ENCODE measurements around the gene PLCL1. TPM values are rescaled to one million over a fixed set of nuclear protein-coding genes. Genes with fewer than 3 reads are reported as not detected.

The PLCL1 gene
- total and polyA plus RNA-seq, 2 donors (not counting 3 experiments of a cell fraction or from before 2014, with no cell fraction given): 0.79 to 3.4 TPM

- Histone ChIP-seq H3K9ac (replicated peaks; ENCODE audit: extremely low read depth, insufficient read depth, low read length) (no peak overlapping the region), H3K4me2 (ENCODE audit: insufficient read depth, low read length) (no peak overlapping the region), H3K9me3 (replicated peaks; ENCODE audit: control insufficient read depth, insufficient read depth, low read length) (no peaks in the 10 kb centered on the region), H3K36me3 (ENCODE audit: control insufficient read depth in 2 of 2, extremely low read depth in 1 of 2, insufficient read depth in 2 of 2, low read length in 2 of 2) (no peaks in the 10 kb centered on the region), H3K9me1 (replicated peaks; ENCODE audit: control insufficient read depth, extremely low read depth, insufficient read depth, low read length) (no peaks in the 10 kb centered on the region), H2AFZ (ENCODE audit: low read depth, low read length) (no peak overlapping the region), H3K4me1 (ENCODE audit: control insufficient read depth, extremely low read depth, insufficient read depth, low read length) (no peaks in the 10 kb centered on the region), H3K4me3 (replicated peaks in 1 of 3; ENCODE audit: insufficient read depth in 1 of 3, low read depth in 1 of 3, low read length in 3 of 3) (no peak overlapping the region), H3K27me3 (ENCODE audit: control insufficient read depth in 2 of 2, insufficient read depth in 2 of 2, low read length in 2 of 2) (no peaks in the 10 kb centered on the region), H3K27ac (ENCODE audit: insufficient read depth, low read depth, low read length) (no peak overlapping the region), H4K20me1 (replicated peaks; ENCODE audit: control insufficient read depth, extremely low read depth, insufficient read depth, low read length) (no peaks in the 10 kb centered on the region), H3K79me2 (ENCODE audit: control insufficient read depth, insufficient read depth, low read length) (no peaks in the 10 kb centered on the region)
- ChIA-PET POLR2A (no interaction called here), CTCF (no interaction called here)
- BruUV-seq (replicated peaks): no TSS peak
- FAIRE-seq (no peak), DNase-seq (ENCODE audit: low read depth, low spot score) (no peak)
- dilution Hi-C loops (cut with MboI; ENCODE audit: extremely low pct_ligation_motif_present, low sequenced_read_pairs): no loop called here
- intact Hi-C loops (cut with micrococcal nuclease): no loop called here
- no peak for TF ChIP-seq JUN (IDR thresholded peaks at IDR 0.05; ENCODE audit: borderline replicate concordance, insufficient read depth, insufficient read length, low read depth)
- no peak for TF ChIP-seq MYC (IDR thresholded peaks at IDR 0.05; ENCODE audit: low read depth, low read length)
- TF ChIP-seq CTCF (IDR thresholded peaks at IDR 0.05; ENCODE audit: extremely low read depth in 1 of 2, insufficient read depth in 1 of 2, low read depth in 1 of 2, low read length in 2 of 2): no peak
- no peak for TF ChIP-seq GATA2 (IDR thresholded peaks at IDR 0.05; ENCODE audit: insufficient read depth, insufficient read length, low read depth, low read length)
- TF ChIP-seq EZH2 (IDR thresholded peaks at IDR 0.05; ENCODE audit: borderline replicate concordance, low read depth, low read length, severe bottlenecking): no peak
- TF ChIP-seq POLR2AphosphoS5 (IDR thresholded peaks at IDR 0.05; ENCODE audit: insufficient read depth, low read depth, low read length): no peak
- TF ChIP-seq POLR2A (IDR thresholded peaks at IDR 0.05; ENCODE audit: low read depth, low read length): no peak
- TF ChIP-seq FOS (IDR thresholded peaks at IDR 0.05; ENCODE audit: borderline replicate concordance, insufficient read depth, low read length): no peak
- TF ChIP-seq MAX (IDR thresholded peaks at IDR 0.05; ENCODE audit: insufficient read depth, insufficient read length): no peak
Observed at GRCh38 chr2:197908156-197908555, 103.8 kb downstream of the PLCL1 start.
